Stimulated activated CD8-positive, alpha-beta memory T cell treated with anti-CD3 and anti-CD28 coated beads, Interleukin-7, amount 100 ng/mL, for 24 hours (primary cell): ENCODE data around the gene INSC.

Source experiments
- DNase-seq: peaks from one replicate; pipeline ENCODE4 v3.0.0-alpha.2; 2020; ENCODE audit warnings: low read depth

Gene INSC

GRCh38 chr11:15148169-15148568, 33.4 kb downstream of the INSC start:
- no peak for DNase-seq

- no peak for DNase-seq
Measured at GRCh38 chr11:15149050-15149449, 34.3 kb downstream of the INSC start.

- DNase-seq: no peak
Measured at GRCh38 chr11:15150507-15150906, 35.8 kb downstream of the INSC start.

GRCh38 chr11:15153231-15153630, 38.5 kb downstream of the INSC start:
- DNase-seq: no peak

GRCh38 chr11:15157181-15157580, 42.5 kb downstream of the INSC start:
- no peak for DNase-seq

- DNase-seq: no peak
Measured at GRCh38 chr11:15157606-15158137, 42.9 kb downstream of the INSC start.

GRCh38 chr11:15158351-15159015, 43.8 kb downstream of the INSC start:
- DNase-seq: no peak

- DNase-seq: no peak
Measured at GRCh38 chr11:15159085-15159484, 44.4 kb downstream of the INSC start.

GRCh38 chr11:15161790-15162189, 47.1 kb downstream of the INSC start:
- DNase-seq: no peak

GRCh38 chr11:15163136-15163535, 48.4 kb downstream of the INSC start:
- DNase-seq: no peak

- no peak for DNase-seq
Measured at GRCh38 chr11:15166204-15166603, 51.5 kb downstream of the INSC start.

GRCh38 chr11:15169815-15170551, 55.3 kb downstream of the INSC start:
- no peak for DNase-seq

- no peak for DNase-seq
Measured at GRCh38 chr11:15170698-15171097, 56.0 kb downstream of the INSC start.

- no peak for DNase-seq
Measured at GRCh38 chr11:15171956-15172355, 57.2 kb downstream of the INSC start.

- DNase-seq: no peak
Measured at GRCh38 chr11:15175831-15176230, 61.1 kb downstream of the INSC start.

- DNase-seq: no peak
Measured at GRCh38 chr11:15176646-15177163, 62.0 kb downstream of the INSC start.

GRCh38 chr11:15177491-15177890, 62.8 kb downstream of the INSC start:
- DNase-seq: no peak

- DNase-seq: no peak
Measured at GRCh38 chr11:15178214-15178613, 63.5 kb downstream of the INSC start.

- DNase-seq: no peak
Measured at GRCh38 chr11:15179167-15179566, 64.4 kb downstream of the INSC start.

- DNase-seq: no peak
Measured at GRCh38 chr11:15180212-15180792, 65.6 kb downstream of the INSC start.

GRCh38 chr11:15182372-15182771, 67.6 kb downstream of the INSC start:
- no peak for DNase-seq

- DNase-seq: no peak
Measured at GRCh38 chr11:15185021-15185420, 70.3 kb downstream of the INSC start.

- DNase-seq: no peak
Measured at GRCh38 chr11:15186146-15186545, 71.4 kb downstream of the INSC start.
